GM19193 (cell line): Measurements from ENCODE around the gene SLC38A10.

Experiments
- POLR2A ChIP-seq: IDR thresholded peaks from 4 replicates; pipeline ENCODE4 v1.6.1; 2011; ENCODE audit not compliant: insufficient read depth, insufficient read length; ENCODE audit errors: extremely low read depth

SLC38A10 gene

DNA sequence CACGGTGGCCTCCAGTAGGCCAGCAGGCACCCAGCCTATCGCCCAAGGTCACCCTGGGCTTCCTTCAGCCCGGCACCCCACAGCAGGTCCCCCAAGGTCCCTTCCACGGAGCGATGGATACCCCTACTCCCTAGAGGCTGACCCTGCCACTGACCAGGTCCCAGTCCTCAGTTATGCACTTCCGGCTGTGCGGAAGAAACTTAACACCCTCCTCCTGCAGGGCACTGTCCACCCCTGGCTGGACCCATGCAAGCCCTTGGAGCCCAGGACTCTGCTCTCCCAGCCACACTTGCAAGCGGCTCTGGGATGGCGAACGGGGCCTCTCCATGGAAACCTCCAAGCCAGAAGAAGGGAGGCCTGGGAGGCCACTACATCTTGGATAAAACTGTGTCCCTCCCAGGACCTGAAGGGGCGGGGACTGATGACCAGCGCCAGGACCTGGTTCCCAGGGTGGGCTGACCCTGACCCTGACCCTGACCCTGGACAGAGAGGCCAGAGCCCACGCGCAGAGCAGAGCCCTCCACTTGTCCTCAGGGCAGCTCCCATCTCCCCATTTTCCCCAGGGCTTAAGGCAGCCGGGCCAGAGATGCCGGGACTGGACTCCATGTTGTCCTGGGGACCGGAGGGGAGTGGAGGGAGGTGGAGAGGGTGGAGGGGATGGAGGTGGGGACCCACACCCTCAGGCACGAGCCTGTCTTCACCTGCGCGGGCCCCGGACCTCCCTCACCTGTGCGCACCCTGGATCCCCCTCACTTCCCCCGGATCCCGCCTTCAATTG lies 73.1 kb downstream of the SLC38A10 start:
- no peak for TF ChIP-seq POLR2A

DNA sequence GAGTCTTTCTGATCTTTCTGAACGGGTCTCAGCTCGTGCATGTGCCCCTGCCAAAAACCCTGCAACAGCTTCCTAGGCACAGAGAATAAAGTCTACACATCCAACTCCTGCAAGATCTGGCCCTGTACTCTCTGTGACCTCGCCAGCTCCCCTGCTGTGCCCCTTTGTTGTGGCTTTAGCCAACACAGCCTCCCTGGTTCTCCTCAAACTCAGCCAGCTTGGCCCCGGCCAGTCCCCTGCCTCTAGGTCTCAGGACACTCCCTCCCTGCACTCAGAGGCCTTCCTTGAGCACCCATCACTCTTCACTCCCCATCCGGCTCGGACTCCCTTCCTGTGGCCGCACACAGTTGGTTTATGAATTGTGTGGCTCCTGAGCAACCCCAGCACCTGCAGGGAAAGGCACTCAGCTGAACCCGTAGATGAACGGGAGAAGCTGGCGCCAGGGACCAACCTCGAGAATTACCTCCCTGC lies 73.7 kb downstream of the SLC38A10 start:
- no peak for TF ChIP-seq POLR2A

- no peak for TF ChIP-seq POLR2A
Measured at GRCh38 chr17:81219476-81220180, 75.5 kb downstream of the SLC38A10 start.

- no peak for TF ChIP-seq POLR2A
Measured at GRCh38 chr17:81218991-81219390, 76.1 kb downstream of the SLC38A10 start.

- TF ChIP-seq POLR2A = no peak
Measured at GRCh38 chr17:81218459-81218858, 76.6 kb downstream of the SLC38A10 start.

DNA sequence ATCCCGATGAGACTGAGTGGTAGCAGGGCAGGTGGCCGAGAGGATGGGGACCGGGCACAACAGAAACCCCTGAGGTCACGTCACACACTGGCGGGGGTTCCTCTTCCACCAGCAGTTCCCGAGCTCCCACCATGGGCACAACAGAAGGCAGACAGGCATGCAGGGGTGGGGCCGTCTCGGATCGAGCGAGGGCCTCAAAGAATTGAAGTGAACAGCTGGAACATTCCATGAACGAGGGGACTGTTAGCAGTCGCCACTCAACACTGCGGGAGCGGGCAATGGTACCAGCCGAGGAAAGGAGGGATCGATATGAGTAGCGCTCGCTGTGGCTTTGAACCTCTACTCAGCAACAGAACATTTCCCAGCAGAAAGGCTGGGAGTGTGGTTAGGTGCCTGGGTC lies 77.6 kb downstream of the SLC38A10 start:
- TF ChIP-seq POLR2A = no peak

DNA sequence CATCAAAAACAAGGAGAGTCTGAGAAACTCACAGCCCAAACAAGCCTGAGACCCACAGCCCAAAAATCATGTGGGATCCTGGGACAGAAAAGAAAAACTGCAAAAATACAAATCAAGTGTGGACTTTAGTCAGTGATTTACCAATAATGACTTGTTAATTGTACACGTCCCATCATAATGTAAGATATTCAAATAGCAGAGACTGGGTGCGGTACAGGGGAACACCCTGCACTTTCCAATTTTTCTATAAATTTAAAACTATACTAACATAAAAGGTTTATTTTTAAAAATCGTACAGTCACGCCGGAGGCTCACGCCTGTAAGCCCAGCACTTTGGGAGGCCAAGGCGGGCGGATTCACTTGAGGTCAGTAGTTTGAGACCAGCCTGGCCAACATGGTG lies 81.1 kb downstream of the SLC38A10 start:
- no peak for TF ChIP-seq POLR2A

- no peak for TF ChIP-seq POLR2A
Measured at GRCh38 chr17:81212365-81212764, 82.7 kb downstream of the SLC38A10 start.

- TF ChIP-seq POLR2A = no peak
Measured at GRCh38 chr17:81210868-81211267, 84.2 kb downstream of the SLC38A10 start.

GRCh38 chr17:81210466-81210865 lies 84.6 kb downstream of the SLC38A10 start:
- no peak for TF ChIP-seq POLR2A

- TF ChIP-seq POLR2A = no peak
Measured at GRCh38 chr17:81209141-81209540, 86.0 kb downstream of the SLC38A10 start.

DNA sequence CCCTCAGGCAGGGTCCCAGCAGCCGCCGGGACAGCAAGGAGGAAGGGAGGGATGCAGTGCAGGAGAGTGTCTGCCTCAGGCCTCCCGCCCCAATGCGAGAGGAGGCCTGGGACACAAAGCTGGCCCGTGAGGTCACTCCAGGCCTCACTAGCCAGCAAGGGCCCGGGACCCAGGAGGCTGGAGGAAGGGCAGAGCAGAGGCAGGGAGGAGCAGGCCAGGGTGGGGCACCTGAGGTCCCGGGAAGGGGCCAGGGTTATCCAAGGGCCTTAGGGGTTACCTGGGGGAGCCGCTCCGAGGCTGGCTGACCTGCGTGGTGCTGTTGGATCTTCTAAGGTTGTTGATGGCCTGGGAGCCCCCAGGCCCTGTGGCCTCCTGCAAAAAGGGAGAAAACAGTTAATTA lies 86.5 kb downstream of the SLC38A10 start:
- TF ChIP-seq POLR2A = no peak

- TF ChIP-seq POLR2A = no peak
Measured at GRCh38 chr17:81207610-81208581, 87.2 kb downstream of the SLC38A10 start.

- TF ChIP-seq POLR2A = no peak
Measured at GRCh38 chr17:81206657-81207056, 88.5 kb downstream of the SLC38A10 start.

GRCh38 chr17:81206166-81206565 lies 88.9 kb downstream of the SLC38A10 start:
- TF ChIP-seq POLR2A = no peak

DNA sequence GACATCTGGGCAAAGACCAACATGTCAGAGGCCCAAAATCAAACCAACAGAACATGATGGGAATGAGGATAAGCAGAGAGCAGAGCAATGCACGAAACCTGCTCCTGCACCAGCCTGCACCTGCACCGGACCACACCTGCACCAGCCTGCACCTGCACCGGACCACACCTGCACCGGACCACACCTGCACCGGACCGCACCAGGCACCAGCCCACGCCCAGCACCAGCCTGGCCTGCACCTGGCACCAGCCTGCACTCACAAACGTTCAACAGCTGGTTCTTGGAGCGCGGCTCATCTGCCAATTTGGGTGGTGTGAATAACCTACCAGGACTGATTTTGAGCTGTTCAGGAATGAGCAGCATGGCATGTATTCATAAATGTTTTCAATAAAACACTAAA lies 90.5 kb downstream of the SLC38A10 start:
- TF ChIP-seq POLR2A = no peak

GRCh38 chr17:81203136-81203535 lies 92.0 kb downstream of the SLC38A10 start:
- TF ChIP-seq POLR2A = no peak
